ENCODE data around the gene SETD4.

- TF ChIP-seq ZNF274 (IDR thresholded peaks at IDR 0.05; ENCODE audit: low read depth, low read length) (no peak), YY1 (IDR thresholded peaks at IDR 0.05; ENCODE audit: insufficient read depth, insufficient read length) (no peak), SUZ12 (IDR thresholded peaks at IDR 0.05; ENCODE audit: extremely low read depth, insufficient read depth, insufficient read length) (no peak)
Observed at GRCh38 chr21:36109868-36110267, 49.5 kb upstream of the SETD4 start.

Data from NT2/D1 (cell line).